IgD-negative memory B cell (primary cell): ENCODE results near the gene PLCB3. TPM values are rescaled to one million over a fixed set of nuclear protein-coding genes. Genes with fewer than 3 reads are reported as not detected.

Experiments used
- H3K27ac Mint-ChIP-seq, 3 donors: one replicate each; pipeline ENCODE4 v1.8.0; 2020 to 2022; ENCODE audit warnings: mild to moderate bottlenecking in 3 of 3, mixed read lengths in 3 of 3, moderate library complexity in 1 of 3
- H3K27me3 Mint-ChIP-seq: one replicate; pipeline ENCODE4 v1.8.0; 2021; ENCODE audit warnings: mixed read lengths
- H3K36me3 Mint-ChIP-seq: one replicate; pipeline ENCODE4 v1.8.0; 2020; ENCODE audit warnings: mild to moderate bottlenecking, mixed read lengths
- H3K4me1 Mint-ChIP-seq, 3 donors: one replicate each; pipeline ENCODE4 v1.8.0; 2020 to 2022; ENCODE audit warnings: mixed read lengths in 3 of 3, mild to moderate bottlenecking in 1 of 3
- H3K4me3 Mint-ChIP-seq, 4 donors: one replicate each; pipeline ENCODE4 v1.8.0; 2020 to 2022; ENCODE audit warnings: mild to moderate bottlenecking in 4 of 4, mixed read lengths in 4 of 4, moderate library complexity in 3 of 4
- H3K9me3 Mint-ChIP-seq, 3 donors: one replicate each; pipeline ENCODE4 v1.8.0; 2020 to 2021; ENCODE audit warnings: mixed read lengths in 3 of 3, mild to moderate bottlenecking in 1 of 3
- polyA plus RNA-seq: library from polyadenylated mRNA; unstranded; fragments of 300-500 nt; fragmentation: Illumina TruSeq; gene quantifications from one replicate; pipeline ENCODE4 v1.2.3, GENCODE V29; 2021

The PLCB3 gene
- polyA plus RNA-seq, 1 donor from 2014 or later = 0.33 TPM

GRCh38 chr11:64258946-64259532 is 7.7 kb downstream of the PLCB3 start:
- H3K27ac Mint-ChIP-seq = peak overlapping the region in 1 of 3 donors; percentile 54
- peak overlapping the region in 1 of 4 donors; percentile 68 for H3K4me3 Mint-ChIP-seq

GRCh38 chr11:64259533-64260067 is 8.3 kb downstream of the PLCB3 start:
- Mint-ChIP-seq H3K4me3 (peak overlapping the region in 2 of 4 donors; percentile 6 to 68), H3K36me3 (peaks cover 2% of the 10 kb centered on the region), H3K4me1 (peaks cover 0 to 7% (median 3%) of the 10 kb centered on the region in 3 donors), H3K27ac (peak overlapping the region in 2 of 3 donors; percentile 54 to 66), H3K27me3 (no peaks in the 10 kb centered on the region), H3K9me3 (no peaks in the 10 kb centered on the region)

More at GRCh38 chr11:64258946-64259532, 7.7 kb downstream of the PLCB3 start:
- Mint-ChIP-seq H3K4me1 (peaks cover 0 to 7% (median 3%) of the 10 kb centered on the region in 3 donors), H3K36me3 (peaks cover 2% of the 10 kb centered on the region), H3K9me3 (no peaks in the 10 kb centered on the region), H3K27me3 (no peaks in the 10 kb centered on the region)

- Mint-ChIP-seq H3K4me1 (peaks cover 0 to 7% (median 3%) of the 10 kb centered on the region in 3 donors), H3K9me3 (no peaks in the 10 kb centered on the region), H3K36me3 (peaks cover 2% of the 10 kb centered on the region), H3K4me3 (no peak overlapping the region), H3K27ac (no peak overlapping the region), H3K27me3 (no peaks in the 10 kb centered on the region)
Observed at GRCh38 chr11:64260147-64260708, 8.9 kb downstream of the PLCB3 start.

- no peak overlapping the region for H3K27ac Mint-ChIP-seq
- no peaks in the 10 kb centered on the region for H3K27me3 Mint-ChIP-seq
- H3K4me1 Mint-ChIP-seq = peaks cover 0 to 7% (median 3%) of the 10 kb centered on the region in 3 donors
- no peak overlapping the region for H3K4me3 Mint-ChIP-seq
- H3K9me3 Mint-ChIP-seq = no peaks in the 10 kb centered on the region
- peaks cover 2% of the 10 kb centered on the region for H3K36me3 Mint-ChIP-seq
Observed at GRCh38 chr11:64261556-64262080, 10.3 kb downstream of the PLCB3 start.

GRCh38 chr11:64262271-64263002 is 11.1 kb downstream of the PLCB3 start:
- Mint-ChIP-seq H3K4me1 (peaks cover 0 to 7% (median 3%) of the 10 kb centered on the region in 3 donors), H3K4me3 (no peak overlapping the region), H3K9me3 (no peaks in the 10 kb centered on the region), H3K36me3 (peaks cover 2% of the 10 kb centered on the region), H3K27me3 (no peaks in the 10 kb centered on the region), H3K27ac (no peak overlapping the region)

- Mint-ChIP-seq H3K36me3 (peaks cover 2% of the 10 kb centered on the region), H3K27me3 (no peaks in the 10 kb centered on the region), H3K27ac (no peak overlapping the region), H3K4me1 (peaks cover 0 to 9% (median 7%) of the 10 kb centered on the region in 3 donors), H3K4me3 (peak overlapping the region in 1 of 4 donors; percentile 43), H3K9me3 (no peaks in the 10 kb centered on the region)
Observed at GRCh38 chr11:64263021-64263946, 12.0 kb downstream of the PLCB3 start.

GRCh38 chr11:64263947-64264317 is 12.6 kb downstream of the PLCB3 start:
- Mint-ChIP-seq H3K27me3 (no peaks in the 10 kb centered on the region), H3K4me3 (no peak overlapping the region), H3K36me3 (peaks cover 2% of the 10 kb centered on the region), H3K9me3 (no peaks in the 10 kb centered on the region), H3K27ac (no peak overlapping the region), H3K4me1 (peaks cover 3 to 12% (median 10%) of the 10 kb centered on the region in 3 donors)

GRCh38 chr11:64264371-64264852 is 13.1 kb downstream of the PLCB3 start:
- no peak overlapping the region for H3K27ac Mint-ChIP-seq
- H3K4me1 Mint-ChIP-seq = peaks cover 7 to 14% (median 9%) of the 10 kb centered on the region in 3 donors
- no peaks in the 10 kb centered on the region for H3K9me3 Mint-ChIP-seq
- H3K36me3 Mint-ChIP-seq = peaks cover 3% of the 10 kb centered on the region
- no peak overlapping the region for H3K4me3 Mint-ChIP-seq
- H3K27me3 Mint-ChIP-seq = no peaks in the 10 kb centered on the region

GRCh38 chr11:64265176-64266160 is 14.1 kb downstream of the PLCB3 start:
- Mint-ChIP-seq H3K9me3 (no peaks in the 10 kb centered on the region), H3K4me3 (peak overlapping the region in 2 of 4 donors; percentile 25 to 43), H3K27ac (peak overlapping the region in 1 of 3 donors; percentile 32), H3K36me3 (peaks cover 3% of the 10 kb centered on the region), H3K27me3 (no peaks in the 10 kb centered on the region), H3K4me1 (peaks cover 9 to 13% (median 12%) of the 10 kb centered on the region in 3 donors)

GRCh38 chr11:64266339-64266738 is 15.0 kb downstream of the PLCB3 start:
- no peaks in the 10 kb centered on the region for H3K9me3 Mint-ChIP-seq
- H3K36me3 Mint-ChIP-seq = peaks cover 3% of the 10 kb centered on the region
- H3K4me3 Mint-ChIP-seq = peak overlapping the region in 2 of 4 donors; percentile 43 to 84
- no peaks in the 10 kb centered on the region for H3K27me3 Mint-ChIP-seq
- peaks cover 9 to 13% (median 12%) of the 10 kb centered on the region in 3 donors for H3K4me1 Mint-ChIP-seq
- H3K27ac Mint-ChIP-seq = peak overlapping the region in 1 of 3 donors; percentile 45

GRCh38 chr11:64267207-64267945 is 16.0 kb downstream of the PLCB3 start:
- Mint-ChIP-seq H3K4me1 (peaks cover 13% of the 10 kb centered on the region in 3 donors), H3K27ac (peak overlapping the region in 2 of 3 donors; percentile 62 to 99), H3K36me3 (peaks cover 3% of the 10 kb centered on the region), H3K27me3 (no peaks in the 10 kb centered on the region), H3K4me3 (peak overlapping the region in 1 of 4 donors; percentile 98), H3K9me3 (no peaks in the 10 kb centered on the region)

- Mint-ChIP-seq H3K9me3 (no peaks in the 10 kb centered on the region), H3K27ac (peak overlapping the region in 2 of 3 donors; percentile 99), H3K4me1 (peaks cover 13 to 16% (median 13%) of the 10 kb centered on the region in 3 donors), H3K4me3 (peak overlapping the region; percentile 98 to 100 (median 98)), H3K36me3 (peaks cover 1% of the 10 kb centered on the region), H3K27me3 (no peaks in the 10 kb centered on the region)
Observed at GRCh38 chr11:64268025-64268892, 16.9 kb downstream of the PLCB3 start.
